GM19035 (cell line): ENCODE data around the gene FHOD1.
A peak's percentile ranks its signal among the peaks of the same experiment; 100 is the strongest.

ENCODE experiments used
- ATAC-seq: cut with Tn5 transposase; IDR thresholded peaks from one replicate; pipeline ENCODE4 v1.9.1; 2021; ENCODE audit not compliant: unreplicated experiment

FHOD1 gene

GRCh38 chr16:67236563-67237395 is 10.5 kb downstream of the FHOD1 start:
- ATAC-seq: no peak

- no peak for ATAC-seq
Observed at GRCh38 chr16:67235816-67236562, 11.3 kb downstream of the FHOD1 start.

- no peak for ATAC-seq
Observed at GRCh38 chr16:67234180-67234597, 13.1 kb downstream of the FHOD1 start.

- no peak for ATAC-seq
Observed at GRCh38 chr16:67233596-67233995, 13.7 kb downstream of the FHOD1 start.

- no peak for ATAC-seq
Observed at GRCh38 chr16:67230809-67231660, 16.2 kb downstream of the FHOD1 start.

GRCh38 chr16:67229906-67230808 is 17.1 kb downstream of the FHOD1 start:
- no peak for ATAC-seq

- ATAC-seq: no peak
Observed at GRCh38 chr16:67228905-67229304, 18.4 kb downstream of the FHOD1 start.

GRCh38 chr16:67228034-67228785 is 19.1 kb downstream of the FHOD1 start:
- ATAC-seq: no peak

- ATAC-seq: no peak
Observed at GRCh38 chr16:67227567-67227921, 19.7 kb downstream of the FHOD1 start.

GRCh38 chr16:67226804-67227566 is 20.3 kb downstream of the FHOD1 start, which contains the start of gene TMEM208:
TMEM208 (plus strand) TSS chr16:67227130; CDS start chr16:67227219, 89 bp downstream.
- peak; percentile 97 for ATAC-seq

GRCh38 chr16:67226295-67226803 is 20.9 kb downstream of the FHOD1 start:
- no peak for ATAC-seq

- ATAC-seq: no peak
Observed at GRCh38 chr16:67223992-67224391, 23.3 kb downstream of the FHOD1 start.

- no peak for ATAC-seq
Observed at GRCh38 chr16:67216612-67217490, 30.4 kb downstream of the FHOD1 start.

GRCh38 chr16:67215706-67216105 is 31.6 kb downstream of the FHOD1 start:
- ATAC-seq: no peak

GRCh38 chr16:67213197-67214019 is 33.9 kb downstream of the FHOD1 start:
- no peak for ATAC-seq

- ATAC-seq: no peak
Observed at GRCh38 chr16:67212766-67213165, 34.5 kb downstream of the FHOD1 start.

GRCh38 chr16:67211674-67212073 is 35.6 kb downstream of the FHOD1 start:
- no peak for ATAC-seq
